Kidney epithelial cell (primary cell): Measurements from ENCODE around the gene PCSK1N. TPM values are rescaled to one million over a fixed set of nuclear protein-coding genes. Genes with fewer than 3 reads are reported as not detected.
"Not testable (repeated sequence)": the region's sequence is repeated elsewhere in the genome, so short reads cannot be mapped to it uniquely, and the experiment has no call there.

ENCODE experiments used
- DNase-seq: peaks from one replicate; pipeline ENCODE4 v3.0.0-alpha.2; 2010; ENCODE audit warnings: low read depth
- H3K27me3 ChIP-seq: 2 replicates; pipeline ENCODE4 v1.6.0; 2011; ENCODE audit warnings: low read length; ENCODE audit not compliant: control insufficient read depth, insufficient read depth
- H3K36me3 ChIP-seq: 2 replicates; pipeline ENCODE4 v1.5.1; 2011; ENCODE audit warnings: low read length; ENCODE audit not compliant: control insufficient read depth, insufficient read depth
- H3K4me3 ChIP-seq: 2 replicates; pipeline ENCODE4 v1.5.1; 2011; ENCODE audit warnings: low read depth, mild to moderate bottlenecking, control low read depth, low read length
- total RNA-seq: library from RNA; depleted of rRNA; stranded (reverse); fragments of >200 nt; gene quantifications from 2 replicates; pipeline ENCODE4 v1.2.3, GENCODE V29; 2015
- TF ChIP-seq, protein P1 (sequence below): IDR thresholded peaks from 2 replicates; pipeline ENCODE4 v1.5.1; 2011; ENCODE audit warnings: mild to moderate bottlenecking, moderate library complexity, low read length, control low read depth, inconsistent platforms; ENCODE audit not compliant: insufficient read depth, poor library complexity, severe bottlenecking

PCSK1N gene
- total RNA-seq, 1 donor from 2014 or later, result 42.5 TPM

DNA sequence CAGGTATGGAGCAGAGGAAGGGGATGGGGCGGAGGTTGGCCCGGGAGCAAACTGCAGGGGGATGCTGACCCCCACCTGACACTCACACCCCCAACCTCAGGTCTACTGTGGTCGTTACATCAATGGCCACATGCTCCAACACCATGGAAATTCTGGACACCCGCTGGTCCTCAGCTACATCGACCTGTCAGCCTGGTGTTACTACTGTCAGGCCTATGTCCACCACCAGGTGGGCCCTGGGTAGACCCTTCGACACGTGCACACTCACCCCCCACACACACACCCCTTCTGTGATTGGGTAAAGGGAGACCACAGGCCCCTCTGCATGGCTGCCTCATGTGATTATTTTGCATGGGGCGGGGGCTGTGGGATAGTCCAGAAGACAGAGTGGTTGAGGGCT lies 11.3 kb downstream of the PCSK1N start:
- TF ChIP-seq, protein P1, sequence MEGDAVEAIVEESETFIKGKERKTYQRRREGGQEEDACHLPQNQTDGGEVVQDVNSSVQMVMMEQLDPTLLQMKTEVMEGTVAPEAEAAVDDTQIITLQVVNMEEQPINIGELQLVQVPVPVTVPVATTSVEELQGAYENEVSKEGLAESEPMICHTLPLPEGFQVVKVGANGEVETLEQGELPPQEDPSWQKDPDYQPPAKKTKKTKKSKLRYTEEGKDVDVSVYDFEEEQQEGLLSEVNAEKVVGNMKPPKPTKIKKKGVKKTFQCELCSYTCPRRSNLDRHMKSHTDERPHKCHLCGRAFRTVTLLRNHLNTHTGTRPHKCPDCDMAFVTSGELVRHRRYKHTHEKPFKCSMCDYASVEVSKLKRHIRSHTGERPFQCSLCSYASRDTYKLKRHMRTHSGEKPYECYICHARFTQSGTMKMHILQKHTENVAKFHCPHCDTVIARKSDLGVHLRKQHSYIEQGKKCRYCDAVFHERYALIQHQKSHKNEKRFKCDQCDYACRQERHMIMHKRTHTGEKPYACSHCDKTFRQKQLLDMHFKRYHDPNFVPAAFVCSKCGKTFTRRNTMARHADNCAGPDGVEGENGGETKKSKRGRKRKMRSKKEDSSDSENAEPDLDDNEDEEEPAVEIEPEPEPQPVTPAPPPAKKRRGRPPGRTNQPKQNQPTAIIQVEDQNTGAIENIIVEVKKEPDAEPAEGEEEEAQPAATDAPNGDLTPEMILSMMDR, result no peak
- DNase-seq, result no peak
- no peak overlapping the region for H3K4me3 ChIP-seq
- H3K36me3 ChIP-seq, result no peaks in the 10 kb centered on the region
- peaks cover 18% of the 10 kb centered on the region for H3K27me3 ChIP-seq

DNA sequence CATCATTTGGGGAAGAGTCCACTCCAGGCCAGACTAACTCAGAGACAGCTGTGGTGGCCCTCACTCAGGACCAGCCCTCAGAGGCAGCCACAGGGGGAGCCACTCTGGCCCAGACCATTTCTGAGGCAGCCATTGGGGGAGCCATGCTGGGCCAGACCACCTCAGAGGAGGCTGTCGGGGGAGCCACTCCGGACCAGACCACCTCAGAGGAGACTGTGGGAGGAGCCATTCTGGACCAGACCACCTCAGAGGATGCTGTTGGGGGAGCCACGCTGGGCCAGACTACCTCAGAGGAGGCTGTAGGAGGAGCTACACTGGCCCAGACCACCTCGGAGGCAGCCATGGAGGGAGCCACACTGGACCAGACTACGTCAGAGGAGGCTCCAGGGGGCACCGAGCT lies 12.4 kb downstream of the PCSK1N start:
- H3K27me3 ChIP-seq, result peaks cover 18% of the 10 kb centered on the region
- no peak for DNase-seq
- no peak overlapping the region for H3K4me3 ChIP-seq
- no peaks in the 10 kb centered on the region for H3K36me3 ChIP-seq
- TF ChIP-seq, protein P1, result no peak

DNA sequence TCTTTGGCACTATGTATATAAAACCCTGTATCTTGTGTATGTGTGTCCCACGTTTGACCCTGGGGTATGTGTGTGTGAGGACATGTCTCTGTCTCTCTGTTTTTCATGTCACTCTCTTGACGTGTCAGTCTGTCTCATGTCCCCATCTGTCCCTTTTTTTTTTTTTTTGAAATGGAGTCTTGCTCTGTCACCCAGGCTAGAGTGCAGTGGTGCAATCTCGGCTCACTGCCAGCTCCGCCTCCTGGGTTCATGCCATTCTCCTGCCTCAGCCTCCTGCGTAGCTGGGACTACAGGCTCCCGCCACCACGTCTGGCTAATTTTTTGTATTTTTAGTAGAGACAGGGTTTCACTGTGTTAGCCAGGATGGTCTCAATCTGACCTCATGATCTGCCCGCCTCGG lies 16.0 kb downstream of the PCSK1N start:
- not testable (repeated sequence) for H3K27me3 ChIP-seq, H3K4me3 ChIP-seq, H3K36me3 ChIP-seq, DNase-seq

DNA sequence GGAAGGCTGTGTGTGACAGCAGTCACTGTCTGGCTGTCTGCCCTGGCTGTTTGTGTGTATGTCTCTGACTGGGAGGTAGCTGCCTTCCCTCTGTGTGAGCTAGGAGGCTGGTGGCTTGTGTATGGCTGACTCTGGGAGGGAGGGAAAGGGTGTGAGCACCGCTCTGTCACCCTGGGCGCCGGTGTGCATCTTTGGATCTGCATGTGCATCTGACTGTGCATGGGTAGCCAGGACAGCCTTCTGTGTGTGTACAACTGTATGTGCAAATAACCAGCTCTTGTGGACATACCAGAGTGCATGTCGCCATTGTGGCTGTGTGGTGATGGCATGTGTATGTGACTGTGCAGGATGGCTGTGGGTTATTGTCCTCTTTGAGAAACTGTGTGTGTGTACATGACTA lies 16.5 kb downstream of the PCSK1N start:
- TF ChIP-seq, protein P1, result no peak
- DNase-seq, result no peak
- no peak overlapping the region for H3K4me3 ChIP-seq
- no peaks in the 10 kb centered on the region for H3K27me3 ChIP-seq
- H3K36me3 ChIP-seq, result no peaks in the 10 kb centered on the region

DNA sequence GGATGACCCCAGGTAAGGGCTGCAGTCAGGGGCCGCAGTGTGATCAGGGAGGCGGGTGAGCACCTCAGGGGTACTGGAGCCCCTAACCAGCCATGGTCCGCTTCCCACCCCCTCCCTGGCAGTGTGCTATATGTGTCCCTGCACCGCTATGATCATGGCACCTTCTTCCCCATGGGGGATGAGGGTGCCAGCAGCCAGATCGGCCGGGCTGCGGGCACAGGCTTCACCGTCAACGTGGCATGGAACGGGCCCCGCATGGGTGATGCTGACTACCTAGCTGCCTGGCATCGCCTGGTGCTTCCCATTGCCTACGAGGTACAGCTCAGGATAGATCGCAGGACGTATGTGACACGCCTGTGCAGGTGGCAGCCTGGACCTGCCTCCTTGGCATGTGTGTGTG lies 17.3 kb downstream of the PCSK1N start:
- TF ChIP-seq, protein P1, result no peak
- no peaks in the 10 kb centered on the region for H3K27me3 ChIP-seq
- no peak overlapping the region for H3K4me3 ChIP-seq
- DNase-seq, result no peak
- no peaks in the 10 kb centered on the region for H3K36me3 ChIP-seq

DNA sequence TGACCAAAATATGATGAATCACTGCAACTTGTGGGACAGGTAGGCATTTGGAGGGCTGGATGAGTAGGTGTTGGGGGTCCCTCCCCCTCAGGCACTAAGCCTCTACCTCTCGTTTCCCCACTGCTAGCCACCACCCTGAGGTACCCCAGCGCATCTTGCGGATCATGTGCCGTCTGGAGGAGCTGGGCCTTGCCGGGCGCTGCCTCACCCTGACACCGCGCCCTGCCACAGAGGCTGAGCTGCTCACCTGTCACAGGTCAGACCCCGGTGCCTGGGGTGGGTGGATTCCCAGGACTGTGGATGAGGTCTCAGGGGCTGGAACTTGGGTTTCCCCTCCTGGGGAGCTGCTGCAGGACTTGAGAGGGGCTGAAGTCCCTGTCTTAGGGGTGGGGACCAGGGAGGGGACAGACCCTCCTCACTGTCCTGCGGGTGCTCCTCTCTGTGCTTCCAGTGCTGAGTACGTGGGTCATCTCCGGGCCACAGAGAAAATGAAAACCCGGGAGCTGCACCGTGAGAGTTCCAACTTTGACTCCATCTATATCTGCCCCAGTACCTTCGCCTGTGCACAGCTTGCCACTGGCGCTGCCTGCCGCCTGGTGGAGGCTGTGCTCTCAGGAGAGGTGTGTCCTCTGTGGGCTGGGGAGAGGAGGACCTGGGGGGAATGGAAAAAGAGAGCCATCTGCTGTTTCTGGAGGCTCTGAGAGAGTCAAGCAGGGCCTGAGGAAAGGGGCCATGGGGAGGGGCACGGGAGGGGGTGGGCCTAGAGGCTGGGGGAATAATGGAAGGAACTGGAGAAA lies 19.2 kb downstream of the PCSK1N start:
- no peaks in the 10 kb centered on the region for H3K36me3 ChIP-seq
- TF ChIP-seq, protein P1, result no peak
- H3K27me3 ChIP-seq, result no peaks in the 10 kb centered on the region
- DNase-seq, result no peak
- H3K4me3 ChIP-seq, result no peak overlapping the region
